Breast epithelium (tissue), 4 donors: ENCODE results near the gene CASK. TPM values are rescaled to one million over a fixed set of nuclear protein-coding genes. Genes with fewer than 3 reads are reported as not detected.

Experiments used
- DNase-seq, 2 donors: peaks; one replicate each; pipeline ENCODE4 v3.0.0-alpha.2; 2019; ENCODE audit warnings: low spot score in 2 of 2
- H3K27ac ChIP-seq, 2 donors: fragments of 200-600 bp; sonication (generic) in 1 of 2; one replicate each; pipeline ENCODE4 v1.5.1; 2016 to 2019; ENCODE audit warnings: mild to moderate bottlenecking in 1 of 2
- H3K27me3 ChIP-seq, 2 donors: fragments of 200-600 bp; sonication (generic) in 1 of 2; one replicate each; pipeline versions ENCODE4 v1.5.1 to v1.6.0; 2017 to 2019; ENCODE audit warnings: control low read depth in 1 of 2, mild to moderate bottlenecking in 1 of 2
- H3K36me3 ChIP-seq: fragments of 200-600 bp; one replicate; pipeline ENCODE4 v1.5.1; 2019
- H3K4me1 ChIP-seq, 2 donors: fragments of 200-600 bp; sonication (generic); one replicate each; pipeline ENCODE4 v1.5.1; 2016 to 2019; ENCODE audit warnings: control low read depth in 1 of 2
- H3K4me3 ChIP-seq, 3 donors: fragments of 200-600 bp; sonication (generic); 1 replicate in 2 of 3; 2 replicates in 1 of 3; pipeline ENCODE4 v1.5.1; 2016 to 2019; ENCODE audit warnings: mild to moderate bottlenecking in 3 of 3, moderate library complexity in 2 of 3
- H3K9me3 ChIP-seq, 2 donors: fragments of 200-600 bp; sonication (generic) in 1 of 2; one replicate each; pipeline ENCODE4 v1.5.1; 2016 to 2019; ENCODE audit warnings: control low read depth in 1 of 2
- CTCF ChIP-seq, 3 donors: fragments of 450-650 bp; IDR thresholded peaks; one replicate each; pipeline ENCODE4 v1.5.1; 2016 to 2017; ENCODE audit warnings: antibody characterized with exemption in 3 of 3, mild to moderate bottlenecking in 3 of 3, moderate library complexity in 3 of 3
- POLR2A ChIP-seq: fragments of 450-650 bp; IDR thresholded peaks from one replicate; pipeline ENCODE4 v1.6.1; 2016; ENCODE audit warnings: antibody characterized with exemption, mild to moderate bottlenecking, moderate library complexity
- POLR2AphosphoS5 ChIP-seq, 3 donors: sonication (generic); formaldehyde crosslinking; IDR thresholded peaks; one replicate each; pipeline ENCODE4 v1.6.1; 2017; ENCODE audit warnings: antibody characterized with exemption in 3 of 3
- intact Hi-C: fragments of 100-400 bp; cut with DNase I; formaldehyde crosslinking; loops from one replicate; pipeline ENCODE4 v1.15.1; 2023; ENCODE audit warnings: low total_unique reads
- total RNA-seq, 3 donors: library from RNA; depleted of rRNA; stranded (reverse); fragments of >200 nt; gene quantifications; one replicate each; pipeline ENCODE4 v1.1.0, GENCODE V29; 2016

The CASK gene
- total RNA-seq, 3 donors from 2014 or later: 34.4 to 103 (median 52.4) TPM

DNA sequence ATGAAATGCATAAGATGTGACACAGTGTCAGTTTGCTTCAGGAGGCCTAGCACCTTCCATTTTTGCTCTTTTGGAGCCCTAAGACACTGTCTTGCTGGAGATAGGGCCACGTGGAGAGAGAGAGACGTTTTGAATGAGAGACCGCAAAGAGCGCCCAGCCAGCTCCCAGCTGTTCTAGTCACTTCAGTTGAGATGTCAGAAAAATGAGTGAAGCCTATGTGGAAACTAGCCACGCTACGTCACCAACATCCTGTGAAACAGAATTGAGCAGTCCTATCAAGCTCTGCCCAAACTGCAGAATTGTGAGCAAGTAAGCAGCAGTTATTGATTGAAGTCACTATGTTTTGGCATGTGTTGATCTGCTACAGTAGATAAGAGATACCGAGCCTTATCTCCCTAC is 186.3 kb downstream of the CASK start:
- H3K27me3 ChIP-seq: peaks cover 0 to 26% of the 10 kb centered on the region in 2 donors
- DNase-seq: no peak
- H3K4me1 ChIP-seq: no peaks in the 10 kb centered on the region
- no peak overlapping the region for H3K4me3 ChIP-seq
- H3K36me3 ChIP-seq: no peaks in the 10 kb centered on the region
- intact Hi-C loops: no loop called here
- no peak for TF ChIP-seq CTCF (IDR thresholded peaks at IDR 0.05)
- TF ChIP-seq POLR2AphosphoS5 (IDR thresholded peaks at IDR 0.05): no peak
- TF ChIP-seq POLR2A: no peak
- H3K27ac ChIP-seq: no peak overlapping the region
- no peaks in the 10 kb centered on the region for H3K9me3 ChIP-seq

DNA sequence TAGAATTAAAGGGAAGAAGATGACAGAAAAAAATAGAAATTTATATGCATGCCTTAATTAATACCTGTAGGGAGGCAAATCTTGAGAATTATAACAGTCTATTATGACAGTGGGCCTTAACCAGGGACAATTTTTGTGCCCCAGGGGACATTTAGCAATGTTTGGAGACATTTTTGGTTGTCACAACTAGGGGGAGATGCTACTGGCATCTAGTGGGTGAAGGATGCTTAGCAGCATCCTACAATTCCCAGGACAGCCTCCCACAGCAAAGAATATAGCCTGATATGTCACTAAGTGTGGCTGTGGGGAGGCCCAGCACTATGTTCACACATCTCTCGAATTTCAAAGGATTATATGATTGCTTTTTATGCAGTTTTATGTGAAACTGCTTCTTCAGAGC is 188.8 kb downstream of the CASK start:
- H3K27ac ChIP-seq: no peak overlapping the region

GRCh38 chrX:41733939-41734338 is 189.4 kb downstream of the CASK start:
- Histone ChIP-seq H3K36me3 (no peaks in the 10 kb centered on the region), H3K4me1 (no peaks in the 10 kb centered on the region), H3K27me3 (peaks cover 0 to 6% of the 10 kb centered on the region in 2 donors), H3K4me3 (no peak overlapping the region), H3K27ac (no peak overlapping the region), H3K9me3 (no peaks in the 10 kb centered on the region)
- intact Hi-C loops: no loop called here
- TF ChIP-seq POLR2A (no peak), POLR2AphosphoS5 (IDR thresholded peaks at IDR 0.05) (no peak), CTCF (IDR thresholded peaks at IDR 0.05) (no peak)
- DNase-seq: no peak

More for the DNA sequence above, 188.8 kb downstream of the CASK start:
- intact Hi-C loops: no loop called here
- DNase-seq: no peak
- Histone ChIP-seq H3K4me1 (no peaks in the 10 kb centered on the region), H3K27me3 (peaks cover 0 to 7% of the 10 kb centered on the region in 2 donors), H3K36me3 (no peaks in the 10 kb centered on the region), H3K9me3 (no peaks in the 10 kb centered on the region), H3K4me3 (no peak overlapping the region)
- TF ChIP-seq POLR2A: no peak
- no peak for TF ChIP-seq CTCF (IDR thresholded peaks at IDR 0.05)
- TF ChIP-seq POLR2AphosphoS5 (IDR thresholded peaks at IDR 0.05): no peak

GRCh38 chrX:41732260-41732659 is 191.1 kb downstream of the CASK start:
- TF ChIP-seq POLR2A (no peak), POLR2AphosphoS5 (IDR thresholded peaks at IDR 0.05) (no peak), CTCF (IDR thresholded peaks at IDR 0.05) (no peak)
- no peak for DNase-seq
- no peaks in the 10 kb centered on the region for H3K4me1 ChIP-seq
- H3K4me3 ChIP-seq: no peak overlapping the region
- no peaks in the 10 kb centered on the region for H3K9me3 ChIP-seq
- no peak overlapping the region for H3K27ac ChIP-seq
- intact Hi-C loops: no loop called here
- peaks cover 0 to 4% of the 10 kb centered on the region in 2 donors for H3K27me3 ChIP-seq
- no peaks in the 10 kb centered on the region for H3K36me3 ChIP-seq

GRCh38 chrX:41730081-41730480 is 193.3 kb downstream of the CASK start:
- Histone ChIP-seq H3K9me3 (no peaks in the 10 kb centered on the region), H3K27ac (no peak overlapping the region), H3K36me3 (no peaks in the 10 kb centered on the region), H3K4me1 (no peaks in the 10 kb centered on the region), H3K4me3 (no peak overlapping the region), H3K27me3 (no peaks in the 10 kb centered on the region)
- DNase-seq: no peak
- intact Hi-C loops: no loop called here
- TF ChIP-seq POLR2AphosphoS5 (IDR thresholded peaks at IDR 0.05) (no peak), CTCF (IDR thresholded peaks at IDR 0.05) (no peak)
